ENCODE measurements around the gene LIPG. TPM values are rescaled to one million over a fixed set of nuclear protein-coding genes. Genes with fewer than 3 reads are reported as not detected.
"Not testable (repeated sequence)": the region's sequence is repeated elsewhere in the genome, so short reads cannot be mapped to it uniquely, and the experiment has no call there.

Gene LIPG
- total RNA-seq, 2 donors from 2014 or later: 2.8 to 30.5 TPM

DNA sequence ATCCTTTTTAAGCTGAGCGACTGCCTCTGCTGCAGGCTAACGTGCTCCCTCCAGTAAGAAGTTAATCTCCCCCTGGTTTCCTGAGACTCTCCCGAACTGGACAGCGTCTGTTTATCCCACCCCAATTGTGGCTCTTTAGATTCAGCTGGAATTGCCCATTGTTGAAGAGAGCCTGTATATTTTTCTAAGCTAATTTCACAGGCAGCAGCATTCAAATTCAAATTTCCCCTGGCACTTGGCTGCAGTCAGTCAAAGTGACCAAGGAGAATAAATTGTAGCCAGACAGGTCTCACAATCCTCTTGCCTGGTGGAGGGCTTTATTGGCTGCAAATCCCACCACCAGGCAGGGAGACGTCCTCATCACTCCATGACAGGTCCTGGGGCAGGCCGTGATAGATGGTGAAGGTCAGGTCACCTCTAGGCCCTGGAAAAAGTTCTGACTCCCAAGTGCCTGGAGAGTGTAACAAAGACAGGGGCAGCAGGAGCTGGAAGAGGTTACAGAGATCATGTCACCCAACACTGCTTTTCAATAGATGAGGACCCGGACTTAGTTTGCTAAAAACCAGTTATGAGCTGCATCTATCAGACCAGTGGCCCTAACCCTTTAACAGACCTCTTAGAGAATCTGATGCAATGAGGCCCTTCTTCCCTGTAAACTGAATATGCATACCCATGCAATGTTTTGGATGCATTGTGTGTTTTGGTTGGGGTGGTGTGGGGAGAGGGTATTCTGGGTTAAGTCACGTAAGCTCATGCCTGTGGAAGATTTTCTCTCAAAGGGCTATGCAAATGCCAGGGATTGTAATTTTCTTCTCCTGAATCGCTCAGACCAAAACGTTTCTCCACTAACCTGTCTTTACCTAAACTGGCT is 42.5 kb upstream of the LIPG start:
- DNase-seq (ENCODE audit: low spot score): no peak
- no peaks in the 10 kb centered on the region for H3K36me3 ChIP-seq
- no peak overlapping the region for H3K4me3 ChIP-seq
- H3K4me1 ChIP-seq (ENCODE audit: control insufficient read depth in 1 of 2, low read depth in 2 of 2): no peaks in the 10 kb centered on the region
- no peaks in the 10 kb centered on the region for H3K27me3 ChIP-seq (replicated peaks; ENCODE audit: insufficient read depth)
- no peak overlapping the region for H3K27ac ChIP-seq
- TF ChIP-seq, protein P1, sequence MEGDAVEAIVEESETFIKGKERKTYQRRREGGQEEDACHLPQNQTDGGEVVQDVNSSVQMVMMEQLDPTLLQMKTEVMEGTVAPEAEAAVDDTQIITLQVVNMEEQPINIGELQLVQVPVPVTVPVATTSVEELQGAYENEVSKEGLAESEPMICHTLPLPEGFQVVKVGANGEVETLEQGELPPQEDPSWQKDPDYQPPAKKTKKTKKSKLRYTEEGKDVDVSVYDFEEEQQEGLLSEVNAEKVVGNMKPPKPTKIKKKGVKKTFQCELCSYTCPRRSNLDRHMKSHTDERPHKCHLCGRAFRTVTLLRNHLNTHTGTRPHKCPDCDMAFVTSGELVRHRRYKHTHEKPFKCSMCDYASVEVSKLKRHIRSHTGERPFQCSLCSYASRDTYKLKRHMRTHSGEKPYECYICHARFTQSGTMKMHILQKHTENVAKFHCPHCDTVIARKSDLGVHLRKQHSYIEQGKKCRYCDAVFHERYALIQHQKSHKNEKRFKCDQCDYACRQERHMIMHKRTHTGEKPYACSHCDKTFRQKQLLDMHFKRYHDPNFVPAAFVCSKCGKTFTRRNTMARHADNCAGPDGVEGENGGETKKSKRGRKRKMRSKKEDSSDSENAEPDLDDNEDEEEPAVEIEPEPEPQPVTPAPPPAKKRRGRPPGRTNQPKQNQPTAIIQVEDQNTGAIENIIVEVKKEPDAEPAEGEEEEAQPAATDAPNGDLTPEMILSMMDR (IDR thresholded peaks at IDR 0.05): no peak
- no peaks in the 10 kb centered on the region for H3K9me3 ChIP-seq
- no peak for ATAC-seq (ENCODE audit: insufficient number of reproducible peaks, low FRiP score, low read depth)

DNA sequence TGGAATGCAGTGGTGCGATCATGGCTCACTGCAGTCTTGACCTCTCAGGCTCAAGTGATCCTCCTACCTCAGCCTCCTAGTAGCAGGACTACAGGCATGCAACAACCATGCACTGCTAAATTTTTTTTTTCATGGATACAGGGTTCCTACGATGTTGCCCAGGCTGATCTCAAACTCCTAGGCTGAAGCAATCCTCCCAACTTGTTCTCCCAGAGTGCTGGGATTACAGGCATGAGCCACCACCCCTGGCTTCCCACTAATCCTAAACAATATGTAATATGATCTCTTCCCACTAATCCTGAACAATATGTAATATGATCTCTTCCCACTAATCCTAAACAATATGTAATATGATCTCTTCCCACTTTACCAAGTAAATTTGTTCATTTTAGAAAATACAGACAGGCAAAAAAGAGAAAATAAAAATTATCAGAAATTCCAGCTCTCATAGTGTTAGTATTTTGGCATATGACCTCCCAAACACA is 41.2 kb upstream of the LIPG start:
- H3K36me3 ChIP-seq: no peaks in the 10 kb centered on the region
- DNase-seq (ENCODE audit: low spot score) (no peak), ATAC-seq (ENCODE audit: insufficient number of reproducible peaks, low FRiP score, low read depth) (no peak)
- no peaks in the 10 kb centered on the region for H3K27me3 ChIP-seq (replicated peaks; ENCODE audit: insufficient read depth)
- H3K9me3 ChIP-seq: no peaks in the 10 kb centered on the region
- no peaks in the 10 kb centered on the region for H3K4me1 ChIP-seq (ENCODE audit: control insufficient read depth in 1 of 2, low read depth in 2 of 2)
- H3K4me3 ChIP-seq: no peak overlapping the region
- no peak overlapping the region for H3K27ac ChIP-seq
- TF ChIP-seq, protein P1 (IDR thresholded peaks at IDR 0.05): no peak

DNA sequence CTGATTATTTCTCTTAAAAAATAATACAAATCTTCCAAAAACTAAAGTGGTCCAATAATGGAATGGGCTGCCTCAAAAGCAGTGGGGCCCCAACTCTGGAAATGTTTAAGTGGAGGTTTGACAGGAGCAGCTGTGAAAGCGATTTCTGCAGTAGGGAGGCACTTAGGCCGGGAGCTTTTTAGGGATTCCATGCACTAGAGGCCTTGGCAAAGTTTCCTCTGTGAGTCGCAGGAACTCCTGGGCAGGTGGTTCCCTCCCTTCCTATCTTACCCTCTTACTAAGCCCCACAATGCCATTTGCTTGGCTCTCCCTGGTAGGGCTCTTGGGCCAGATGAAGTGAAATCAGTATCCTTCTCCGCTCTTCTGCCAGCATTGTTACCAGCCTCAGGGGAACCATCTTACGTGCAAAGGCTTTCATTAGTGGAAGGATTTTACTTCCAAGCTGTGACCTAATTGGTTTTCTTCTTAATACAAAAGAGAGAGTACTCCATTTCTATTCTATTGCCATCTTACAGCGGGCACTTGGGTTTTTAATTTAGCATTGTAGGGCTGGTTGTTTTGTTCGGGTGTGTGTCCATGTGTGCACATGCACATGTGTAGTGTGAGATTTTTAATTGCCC is 40.5 kb upstream of the LIPG start:
- no peak overlapping the region for H3K27ac ChIP-seq
- ATAC-seq (ENCODE audit: insufficient number of reproducible peaks, low FRiP score, low read depth): no peak
- no peak overlapping the region for H3K4me3 ChIP-seq
- no peaks in the 10 kb centered on the region for H3K27me3 ChIP-seq (replicated peaks; ENCODE audit: insufficient read depth)
- TF ChIP-seq, protein P1 (IDR thresholded peaks at IDR 0.05): no peak
- no peaks in the 10 kb centered on the region for H3K4me1 ChIP-seq (ENCODE audit: control insufficient read depth in 1 of 2, low read depth in 2 of 2)
- H3K36me3 ChIP-seq: no peaks in the 10 kb centered on the region
- no peak for DNase-seq (ENCODE audit: low spot score)
- no peaks in the 10 kb centered on the region for H3K9me3 ChIP-seq

DNA sequence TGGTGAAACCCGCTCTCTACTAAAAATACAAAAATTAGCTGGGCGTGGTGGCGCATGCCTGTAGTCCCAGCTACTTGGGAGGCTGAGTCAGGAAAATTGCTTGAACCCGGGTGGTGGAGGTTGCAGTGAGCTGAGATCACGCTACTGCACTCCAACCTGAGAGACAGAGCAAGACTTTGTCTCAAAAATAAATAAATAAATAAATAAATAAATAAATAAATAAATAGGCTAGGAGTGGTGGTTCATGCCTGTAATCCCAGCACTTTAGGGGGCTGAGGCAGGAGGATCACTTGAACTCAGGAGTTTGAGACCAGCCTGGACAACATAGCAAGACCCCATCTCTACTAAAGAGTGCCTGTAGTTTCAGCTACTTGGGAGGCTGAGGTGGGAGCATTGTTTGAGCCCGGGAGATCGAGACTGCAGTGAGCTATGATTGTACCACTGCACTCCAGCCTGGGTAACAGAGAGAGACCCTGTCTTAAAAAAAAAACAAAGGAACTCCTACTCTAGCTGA is 38.2 kb upstream of the LIPG start:
- ATAC-seq (ENCODE audit: insufficient number of reproducible peaks, low FRiP score, low read depth); H3K27me3 ChIP-seq (replicated peaks; ENCODE audit: insufficient read depth); H3K4me3 ChIP-seq; H3K4me1 ChIP-seq (ENCODE audit: control insufficient read depth in 1 of 2, low read depth in 2 of 2); H3K27ac ChIP-seq; H3K36me3 ChIP-seq; H3K9me3 ChIP-seq; DNase-seq (ENCODE audit: low spot score): not testable (repeated sequence)

DNA sequence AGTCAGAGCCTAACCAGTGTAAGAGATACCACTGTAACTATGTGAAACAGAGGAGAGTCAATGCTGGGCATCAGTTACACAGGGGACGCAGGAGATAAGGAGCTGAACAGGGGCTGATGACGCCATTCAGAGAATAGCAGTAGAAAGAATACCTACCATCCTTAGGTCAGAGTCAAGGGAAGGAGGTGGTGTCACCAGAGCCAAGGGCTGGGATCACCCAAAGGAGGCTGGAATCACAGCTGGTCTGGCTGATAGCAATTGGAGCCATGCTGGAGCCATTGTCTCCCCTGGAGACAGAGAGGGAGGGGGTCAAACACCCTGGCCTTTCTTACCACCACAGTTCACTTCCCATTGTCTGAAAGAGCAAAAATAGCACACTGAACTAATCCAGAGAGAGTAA is 37.5 kb upstream of the LIPG start:
- ATAC-seq (ENCODE audit: insufficient number of reproducible peaks, low FRiP score, low read depth) (no peak), DNase-seq (ENCODE audit: low spot score) (no peak)
- H3K9me3 ChIP-seq: no peaks in the 10 kb centered on the region
- H3K4me3 ChIP-seq: no peak overlapping the region
- no peaks in the 10 kb centered on the region for H3K36me3 ChIP-seq
- no peaks in the 10 kb centered on the region for H3K27me3 ChIP-seq (replicated peaks; ENCODE audit: insufficient read depth)
- TF ChIP-seq, protein P1 (IDR thresholded peaks at IDR 0.05): no peak
- no peaks in the 10 kb centered on the region for H3K4me1 ChIP-seq (ENCODE audit: control insufficient read depth in 1 of 2, low read depth in 2 of 2)
- no peak overlapping the region for H3K27ac ChIP-seq

All from thoracic aorta (tissue), 2 donors.